ENCODE measurements around the gene BAHCC1.

The BAHCC1 gene

GRCh38 chr17:81447331-81447933, 52.2 kb downstream of the BAHCC1 start:
- Histone ChIP-seq H4K20me1 (ENCODE audit: insufficient read depth, low read length) (no peaks in the 10 kb centered on the region), H3K9me3 (ENCODE audit: insufficient read depth, low read length) (no peaks in the 10 kb centered on the region), H3K27ac (ENCODE audit: low read length) (no peak overlapping the region), H3K36me3 (replicated peaks; ENCODE audit: low read depth, low read length) (no peaks in the 10 kb centered on the region), H3K9ac (ENCODE audit: low read length) (no peak overlapping the region), H3K4me1 (ENCODE audit: low read length) (no peaks in the 10 kb centered on the region), H3K4me2 (ENCODE audit: low read length) (no peak overlapping the region), H3K4me3 (ENCODE audit: low read length) (no peak overlapping the region), H3K27me3 (ENCODE audit: low read depth, low read length) (peaks cover 3% of the 10 kb centered on the region; the same call in 1 of the 2 replicates), H3K79me2 (ENCODE audit: low read length) (no peaks in the 10 kb centered on the region), H2AFZ (ENCODE audit: low read depth, low read length) (no peak overlapping the region)
- TF ChIP-seq EZH2phosphoT487 (IDR thresholded peaks at IDR 0.05; ENCODE audit: low read depth) (no peak), CTCF (IDR thresholded peaks at IDR 0.05; ENCODE audit: low read depth, low read length) (no peak)

GRCh38 chr17:81448442-81448841, 53.2 kb downstream of the BAHCC1 start:
- H2AFZ ChIP-seq (ENCODE audit: low read depth, low read length): no peak overlapping the region
- H3K9me3 ChIP-seq (ENCODE audit: insufficient read depth, low read length): no peaks in the 10 kb centered on the region
- H3K4me1 ChIP-seq (ENCODE audit: low read length): no peaks in the 10 kb centered on the region
- H4K20me1 ChIP-seq (ENCODE audit: insufficient read depth, low read length): no peaks in the 10 kb centered on the region
- H3K27ac ChIP-seq (ENCODE audit: low read length): no peak overlapping the region
- H3K9ac ChIP-seq (ENCODE audit: low read length): no peak overlapping the region
- no peak overlapping the region for H3K4me2 ChIP-seq (ENCODE audit: low read length)
- H3K36me3 ChIP-seq (replicated peaks; ENCODE audit: low read depth, low read length): no peaks in the 10 kb centered on the region
- no peak for TF ChIP-seq CTCF (IDR thresholded peaks at IDR 0.05; ENCODE audit: low read depth, low read length)
- no peak for TF ChIP-seq EZH2phosphoT487 (IDR thresholded peaks at IDR 0.05; ENCODE audit: low read depth)
- no peak overlapping the region for H3K4me3 ChIP-seq (ENCODE audit: low read length)
- H3K27me3 ChIP-seq (ENCODE audit: low read depth, low read length): peaks cover 3% of the 10 kb centered on the region; the same call in 1 of the 2 replicates
- no peaks in the 10 kb centered on the region for H3K79me2 ChIP-seq (ENCODE audit: low read length)

GRCh38 chr17:81448950-81449349, 53.7 kb downstream of the BAHCC1 start:
- TF ChIP-seq EZH2phosphoT487 (IDR thresholded peaks at IDR 0.05; ENCODE audit: low read depth): no peak
- no peak for TF ChIP-seq CTCF (IDR thresholded peaks at IDR 0.05; ENCODE audit: low read depth, low read length)
- no peaks in the 10 kb centered on the region for H4K20me1 ChIP-seq (ENCODE audit: insufficient read depth, low read length)
- H2AFZ ChIP-seq (ENCODE audit: low read depth, low read length): no peak overlapping the region
- no peak overlapping the region for H3K4me3 ChIP-seq (ENCODE audit: low read length)
- no peaks in the 10 kb centered on the region for H3K9me3 ChIP-seq (ENCODE audit: insufficient read depth, low read length)
- peaks cover 3% of the 10 kb centered on the region; the same call in 1 of the 2 replicates for H3K27me3 ChIP-seq (ENCODE audit: low read depth, low read length)
- H3K9ac ChIP-seq (ENCODE audit: low read length): no peak overlapping the region
- no peaks in the 10 kb centered on the region for H3K36me3 ChIP-seq (replicated peaks; ENCODE audit: low read depth, low read length)
- no peaks in the 10 kb centered on the region for H3K79me2 ChIP-seq (ENCODE audit: low read length)
- no peak overlapping the region for H3K4me2 ChIP-seq (ENCODE audit: low read length)
- no peaks in the 10 kb centered on the region for H3K4me1 ChIP-seq (ENCODE audit: low read length)
- no peak overlapping the region for H3K27ac ChIP-seq (ENCODE audit: low read length)

- Histone ChIP-seq H3K36me3 (replicated peaks; ENCODE audit: low read depth, low read length) (no peaks in the 10 kb centered on the region), H3K9ac (ENCODE audit: low read length) (no peak overlapping the region), H2AFZ (ENCODE audit: low read depth, low read length) (no peak overlapping the region), H3K79me2 (ENCODE audit: low read length) (no peaks in the 10 kb centered on the region), H3K4me3 (ENCODE audit: low read length) (no peak overlapping the region), H3K4me1 (ENCODE audit: low read length) (no peaks in the 10 kb centered on the region), H3K27me3 (ENCODE audit: low read depth, low read length) (peaks cover 3% of the 10 kb centered on the region; the same call in 1 of the 2 replicates), H3K4me2 (ENCODE audit: low read length) (no peak overlapping the region), H3K27ac (ENCODE audit: low read length) (no peak overlapping the region), H3K9me3 (ENCODE audit: insufficient read depth, low read length) (no peaks in the 10 kb centered on the region), H4K20me1 (ENCODE audit: insufficient read depth, low read length) (no peaks in the 10 kb centered on the region)
- TF ChIP-seq EZH2phosphoT487 (IDR thresholded peaks at IDR 0.05; ENCODE audit: low read depth) (no peak), CTCF (IDR thresholded peaks at IDR 0.05; ENCODE audit: low read depth, low read length) (no peak)
These were observed 54.1 kb downstream of the BAHCC1 start for GRCh38 chr17:81449351-81449750.

Measured in OCI-LY3 (cell line).